B cell (primary cell): ENCODE results near the gene CPSF4L. TPM values are rescaled to one million over a fixed set of nuclear protein-coding genes. Genes with fewer than 3 reads are reported as not detected.

Experiments used
- ATAC-seq: fragments of 200-7000 bp; cut with Tn5 transposase; one replicate; pipeline ENCODE4 v1.10.0; 2021; ENCODE audit warnings: low read depth, mild to moderate bottlenecking, moderate number of reproducible peaks, moderate library complexity
- CTCF ChIA-PET: fragments of 350-600 bp; sonication (Branson Sonifier 250); formaldehyde crosslinking; loops from one replicate; lab custom pipeline; 2021; ENCODE audit warnings: antibody characterized with exemption, inconsistent platforms; lab: Charles Lee
- POLR2A ChIA-PET: fragments of 350-600 bp; sonication (Branson Sonifier 250); formaldehyde crosslinking; loops from one replicate; lab custom pipeline; 2021; ENCODE audit warnings: antibody characterized with exemption; lab: Charles Lee
- DNase-seq: peaks from one replicate; pipeline ENCODE4 v3.0.0; 2013
- H2AFZ ChIP-seq: 2 replicates; pipeline ENCODE4 v1.6.1; 2012; ENCODE audit warnings: mild to moderate bottlenecking, low read depth, low read length; ENCODE audit not compliant: insufficient read depth, poor library complexity, severe bottlenecking
- H3K27ac ChIP-seq, 2 donors: 1 replicate in 1 of 2; 2 replicates in 1 of 2; pipeline ENCODE4 v1.5.1; 2012 to 2013; ENCODE audit warnings: low read length in 2 of 2, mild to moderate bottlenecking in 2 of 2, moderate library complexity in 1 of 2
- H3K27me3 ChIP-seq, 4 experiments: fragments of 200-600 bp in 1 of 4; sonication (generic) in 1 of 4; replicated peaks in 1 of 4; 1 replicate in 2 of 4; 2 replicates in 2 of 4; pipeline versions ENCODE4 v1.6.1 to v1.7.0; 2013 to 2016; ENCODE audit warnings: low read length in 3 of 4, mild to moderate bottlenecking in 2 of 4, mixed read lengths in 1 of 4, moderate library complexity in 1 of 4; ENCODE audit not compliant: insufficient read depth in 4 of 4, control insufficient read depth in 3 of 4; ENCODE audit errors: control extremely low read depth in 1 of 4
- H3K36me3 ChIP-seq, 2 experiments: replicated peaks in 1 of 2; 1 replicate in 1 of 2; 2 replicates in 1 of 2; pipeline versions ENCODE4 v1.6.1 to v1.7.1; 2013; ENCODE audit warnings: low read length in 1 of 2; ENCODE audit not compliant: insufficient read depth in 2 of 2, control insufficient read depth in 1 of 2; ENCODE audit errors: control extremely low read depth in 1 of 2, extremely low read depth in 1 of 2
- H3K4me1 ChIP-seq, 2 donors: fragments of 200-600 bp in 1 of 2; sonication (generic) in 1 of 2; 1 replicate in 1 of 2; 2 replicates in 1 of 2; pipeline versions ENCODE4 v1.5.1 to v1.6.1; 2013 to 2017; ENCODE audit warnings: low read length in 2 of 2; ENCODE audit not compliant: control insufficient read depth in 2 of 2, insufficient read depth in 2 of 2
- H3K4me2 ChIP-seq: replicated peaks from 2 replicates; pipeline ENCODE3; 2012; ENCODE audit warnings: mild to moderate bottlenecking, low read depth, low read length; ENCODE audit not compliant: poor library complexity, severe bottlenecking
- H3K4me3 ChIP-seq, 5 experiments: fragments of 200-600 bp in 1 of 5; sonication (generic) in 1 of 5; 1 replicate in 3 of 5; 2 replicates in 2 of 5; pipeline versions ENCODE4 v1.5.1 to v1.7.0; 2011 to 2016; ENCODE audit warnings: low read length in 4 of 5, mild to moderate bottlenecking in 4 of 5, low read depth in 2 of 5, control low read depth in 1 of 5, moderate library complexity in 1 of 5; ENCODE audit not compliant: insufficient read depth in 1 of 5; ENCODE audit errors: control extremely low read depth in 1 of 5, extremely low read depth in 1 of 5
- H3K79me2 ChIP-seq: fragments of 200-600 bp; sonication (generic); one replicate; pipeline ENCODE4 v1.6.0; 2016; ENCODE audit warnings: low read length; ENCODE audit not compliant: control insufficient read depth, insufficient read depth
- H3K9ac ChIP-seq: fragments of 200-600 bp; sonication (generic); 2 replicates; pipeline ENCODE4 v1.6.1; 2017; ENCODE audit warnings: mild to moderate bottlenecking, low read length, moderate library complexity
- H3K9me3 ChIP-seq, 3 donors: one replicate each; pipeline versions ENCODE4 v1.6.1 to v1.7.1; 2013; ENCODE audit warnings: low read length in 2 of 3; ENCODE audit not compliant: control insufficient read depth in 2 of 3, insufficient read depth in 1 of 3; ENCODE audit errors: control extremely low read depth in 1 of 3
- H4K20me1 ChIP-seq: 2 replicates; pipeline ENCODE4 v1.6.0; 2012; ENCODE audit warnings: mild to moderate bottlenecking, low read length; ENCODE audit not compliant: insufficient read depth, control insufficient read depth, poor library complexity, severe bottlenecking
- H3K27ac Mint-ChIP-seq: one replicate; pipeline ENCODE4 v1.8.0; 2021; ENCODE audit warnings: mixed read lengths
- H3K27me3 Mint-ChIP-seq: one replicate; pipeline ENCODE4 v1.8.0; 2021; ENCODE audit warnings: mixed read lengths
- H3K4me1 Mint-ChIP-seq: one replicate; pipeline ENCODE4 v1.8.0; 2021; ENCODE audit warnings: mixed read lengths
- H3K4me3 Mint-ChIP-seq: one replicate; pipeline ENCODE4 v1.8.0; 2021; ENCODE audit warnings: mixed read lengths
- H3K9me3 Mint-ChIP-seq: one replicate; pipeline ENCODE4 v1.8.0; 2022; ENCODE audit warnings: mixed read lengths; ENCODE audit not compliant: insufficient read depth
- CTCF ChIP-seq: fragments of 200-600 bp; IDR thresholded peaks from one replicate; pipeline ENCODE4 v1.8.0; 2022; ENCODE audit warnings: antibody characterized with exemption, mild to moderate bottlenecking
- EZH2 ChIP-seq: IDR thresholded peaks from 2 replicates; pipeline ENCODE4 v1.6.1; 2012; ENCODE audit warnings: borderline replicate concordance, low read depth, mild to moderate bottlenecking, moderate library complexity, low read length; ENCODE audit not compliant: insufficient read depth, poor library complexity, severe bottlenecking
- WGBS: methylation state at CpG from one replicate; pipeline ENCODE4 v1.1.5; 2013; ENCODE audit warnings: missing lambda C conversion rate; ENCODE audit not compliant: insufficient coverage; 5-methylcytosine and 5-hydroxymethylcytosine counted together
- intact Hi-C: fragments of 100-400 bp; cut with micrococcal nuclease; formaldehyde crosslinking; loops from one replicate; pipeline ENCODE4 v1.10.0; 2022
- polyA plus RNA-seq: library from polyadenylated mRNA; depleted of rRNA; stranded (reverse); fragments of >200 nt; gene quantifications from 2 replicates; pipeline ENCODE4 v1.2.3, GENCODE V29; 2012
- total RNA-seq, 2 donors: library from RNA; stranded (reverse); fragments of 120-200 nt in 1 of 2; gene quantifications; 1 replicate in 1 of 2; 2 replicates in 1 of 2; pipeline versions ENCODE4 v1.2.3 to v1.2.4, GENCODE V29; 2013 to 2022

The CPSF4L gene
- total and polyA plus RNA-seq, 2 donors (not counting 1 experiment from before 2014, with no cell fraction given): not detected

GRCh38 chr17:73248532-73248931, 13.1 kb downstream of the CPSF4L start:
- POLR2A ChIA-PET: no interaction called here
- no peak for TF ChIP-seq EZH2
- TF ChIP-seq CTCF: no peak
- ATAC-seq: no peak
- Histone ChIP-seq H3K4me3 (no peak overlapping the region), H3K36me3 (peaks cover 0 to 38% of the 10 kb centered on the region in 2 experiments), H3K27me3 (no peaks in the 10 kb centered on the region), H2AFZ (no peak overlapping the region), H3K4me2 (no peak overlapping the region), H4K20me1 (no peaks in the 10 kb centered on the region), H3K4me1 (no peaks in the 10 kb centered on the region), H3K79me2 (no peaks in the 10 kb centered on the region), H3K27ac (no peak overlapping the region), H3K9ac (no peak overlapping the region), H3K9me3 (no peaks in the 10 kb centered on the region)
- Mint-ChIP-seq H3K27ac (no peak overlapping the region), H3K4me1 (no peaks in the 10 kb centered on the region), H3K9me3 (no peaks in the 10 kb centered on the region), H3K27me3 (no peaks in the 10 kb centered on the region), H3K4me3 (no peak overlapping the region)
- 98% methylated on average over 5 of the region's 10 CpGs for WGBS
- CTCF ChIA-PET: interaction anchor here (0.6 to 17.2 kb wide), 4 partner anchors 9 to 522 kb away, joined by 3 to 296 read pairs (median 3); no protein-coding TSS in a partner anchor
- DNase-seq: no peak
- intact Hi-C loops: no loop called here

- CTCF ChIA-PET: interaction anchor here (0.8 to 17.2 kb wide), 3 partner anchors 9 to 521 kb away, joined by 3 to 296 read pairs (median 3); no protein-coding TSS in a partner anchor
- no peak overlapping the region for H3K4me3 ChIP-seq
Measured at GRCh38 chr17:73247726-73248125, 14.0 kb downstream of the CPSF4L start.

More at GRCh38 chr17:73247726-73248125, 14.0 kb downstream of the CPSF4L start:
- no peak for DNase-seq
- no peaks in the 10 kb centered on the region for H3K4me1 ChIP-seq
- no peak for TF ChIP-seq CTCF
- TF ChIP-seq EZH2: no peak
- no peak for ATAC-seq
- no peaks in the 10 kb centered on the region for H3K9me3 ChIP-seq
- Mint-ChIP-seq H3K4me3 (no peak overlapping the region), H3K27me3 (no peaks in the 10 kb centered on the region), H3K9me3 (no peaks in the 10 kb centered on the region), H3K4me1 (no peaks in the 10 kb centered on the region), H3K27ac (no peak overlapping the region)
- H3K79me2 ChIP-seq: no peaks in the 10 kb centered on the region
- no peaks in the 10 kb centered on the region for H4K20me1 ChIP-seq
- intact Hi-C loops: no loop called here
- peaks cover 0 to 42% of the 10 kb centered on the region in 2 experiments for H3K36me3 ChIP-seq
- POLR2A ChIA-PET: no interaction called here
- no CpG with 5 or more reads among the region's 2 CpGs for WGBS
- H3K4me2 ChIP-seq: no peak overlapping the region
- no peak overlapping the region for H2AFZ ChIP-seq
- no peak overlapping the region for H3K27ac ChIP-seq
- H3K9ac ChIP-seq: no peak overlapping the region
- no peaks in the 10 kb centered on the region for H3K27me3 ChIP-seq
